ENCODE measurements around the gene SH3BGRL2. TPM values are rescaled to one million over a fixed set of nuclear protein-coding genes. Genes with fewer than 3 reads are reported as not detected.

SH3BGRL2 gene
- polyA plus RNA-seq, 1 donor, result 42.7 TPM

DNA sequence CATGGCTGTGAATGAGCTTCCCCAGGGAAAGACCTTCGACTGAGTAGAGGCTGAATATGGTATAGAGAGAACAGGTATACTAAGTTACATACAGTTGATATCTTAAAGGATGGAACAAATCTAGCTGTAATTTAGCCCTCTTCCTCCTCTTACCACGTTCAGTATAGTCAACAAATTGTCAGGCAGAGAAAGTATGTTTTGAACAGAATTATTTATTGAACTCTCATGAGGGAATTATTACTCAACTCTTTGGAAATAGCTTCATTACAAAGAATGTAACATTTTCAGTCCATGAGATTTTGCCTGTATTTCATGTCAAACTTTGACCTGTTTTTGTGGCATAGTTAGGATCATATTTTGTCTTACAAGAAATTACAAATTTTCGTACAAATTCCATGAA lies 63.0 kb downstream of the SH3BGRL2 start:
- Histone ChIP-seq H3K4me1 (ENCODE audit: control insufficient read depth, insufficient read depth, low read length) (no peaks in the 10 kb centered on the region), H3K4me3 (ENCODE audit: low read length) (no peak overlapping the region), H3K27me3 (ENCODE audit: control insufficient read depth, insufficient read depth, low read length) (no peaks in the 10 kb centered on the region), H3K36me3 (ENCODE audit: control insufficient read depth, insufficient read depth, low read length) (peaks cover 11% of the 10 kb centered on the region), H3K27ac (ENCODE audit: low read length) (no peak overlapping the region), H3K9me3 (ENCODE audit: control insufficient read depth, low read depth, low read length) (no peaks in the 10 kb centered on the region)
- 93% methylated on average over 3 of the region's 3 CpGs for WGBS (ENCODE audit: insufficient coverage, low lambda C conversion rate)
- no peak for DNase-seq

DNA sequence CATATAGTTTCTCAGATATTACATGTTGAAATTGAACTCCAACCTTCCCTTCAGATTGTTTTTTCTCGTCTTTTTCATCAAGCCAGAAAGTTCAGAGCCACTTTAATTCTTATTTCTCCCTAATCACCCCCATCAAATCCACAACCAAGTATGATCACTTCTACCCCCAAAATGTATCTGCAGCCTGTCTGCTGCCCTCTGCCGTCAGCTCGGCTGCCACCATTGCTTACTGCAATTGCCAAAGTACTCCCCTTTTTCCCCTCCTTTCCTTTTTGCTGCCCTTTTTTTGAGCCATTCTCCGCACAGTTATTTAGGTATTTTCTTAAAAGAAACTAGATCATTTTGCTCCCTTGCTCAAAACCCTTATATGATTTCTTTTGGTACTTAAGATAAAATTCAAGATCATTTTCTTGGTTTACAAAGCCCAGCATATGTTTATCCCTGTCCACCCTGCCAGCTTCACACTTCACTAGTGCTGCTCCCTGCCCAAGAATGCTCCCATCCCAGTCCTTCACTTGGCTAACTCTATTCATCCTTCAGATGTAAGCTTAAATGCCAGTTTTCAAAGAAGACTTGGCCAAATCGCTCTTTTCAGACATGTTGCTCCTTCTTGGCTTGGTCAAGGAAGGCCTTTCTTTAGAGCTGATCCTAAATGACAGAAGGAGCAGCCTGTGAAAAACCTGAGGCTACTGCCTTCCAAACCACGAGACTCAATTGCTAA lies 63.7 kb downstream of the SH3BGRL2 start:
- no peak overlapping the region for H3K4me3 ChIP-seq (ENCODE audit: low read length)
- WGBS (ENCODE audit: insufficient coverage, low lambda C conversion rate), result 98% methylated on average over 4 of the region's 6 CpGs
- DNase-seq, result no peak
- peaks cover 16% of the 10 kb centered on the region for H3K36me3 ChIP-seq (ENCODE audit: control insufficient read depth, insufficient read depth, low read length)
- no peak overlapping the region for H3K27ac ChIP-seq (ENCODE audit: low read length)
- no peaks in the 10 kb centered on the region for H3K9me3 ChIP-seq (ENCODE audit: control insufficient read depth, low read depth, low read length)
- no peaks in the 10 kb centered on the region for H3K27me3 ChIP-seq (ENCODE audit: control insufficient read depth, insufficient read depth, low read length)
- H3K4me1 ChIP-seq (ENCODE audit: control insufficient read depth, insufficient read depth, low read length), result no peaks in the 10 kb centered on the region

DNA sequence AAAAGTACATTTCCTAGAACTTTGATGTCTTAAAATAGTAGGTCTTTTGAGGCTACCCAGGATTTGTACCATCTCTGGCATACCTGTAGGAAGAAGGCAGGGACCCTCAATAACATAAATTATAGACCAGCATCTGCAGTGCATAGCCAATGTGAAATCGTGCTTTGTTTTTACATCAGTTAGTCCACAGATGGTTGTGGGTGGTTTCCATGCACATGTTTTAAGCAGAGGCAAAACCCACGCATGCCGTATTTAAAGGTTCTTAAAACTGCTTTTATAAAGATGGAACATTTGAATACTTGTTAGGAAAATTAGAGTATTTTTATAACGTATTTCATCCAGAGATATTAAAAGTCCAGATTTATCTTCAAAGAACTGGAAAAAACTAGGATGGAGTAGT lies 66.3 kb downstream of the SH3BGRL2 start:
- H3K4me1 ChIP-seq (ENCODE audit: control insufficient read depth, insufficient read depth, low read length), result no peaks in the 10 kb centered on the region
- no peak for DNase-seq
- no peaks in the 10 kb centered on the region for H3K9me3 ChIP-seq (ENCODE audit: control insufficient read depth, low read depth, low read length)
- H3K4me3 ChIP-seq (ENCODE audit: low read length), result no peak overlapping the region
- peaks cover 14% of the 10 kb centered on the region for H3K36me3 ChIP-seq (ENCODE audit: control insufficient read depth, insufficient read depth, low read length)
- WGBS (ENCODE audit: insufficient coverage, low lambda C conversion rate), result 100% methylated on average over 3 of the region's 4 CpGs
- H3K27me3 ChIP-seq (ENCODE audit: control insufficient read depth, insufficient read depth, low read length), result no peaks in the 10 kb centered on the region
- H3K27ac ChIP-seq (ENCODE audit: low read length), result no peak overlapping the region

DNA sequence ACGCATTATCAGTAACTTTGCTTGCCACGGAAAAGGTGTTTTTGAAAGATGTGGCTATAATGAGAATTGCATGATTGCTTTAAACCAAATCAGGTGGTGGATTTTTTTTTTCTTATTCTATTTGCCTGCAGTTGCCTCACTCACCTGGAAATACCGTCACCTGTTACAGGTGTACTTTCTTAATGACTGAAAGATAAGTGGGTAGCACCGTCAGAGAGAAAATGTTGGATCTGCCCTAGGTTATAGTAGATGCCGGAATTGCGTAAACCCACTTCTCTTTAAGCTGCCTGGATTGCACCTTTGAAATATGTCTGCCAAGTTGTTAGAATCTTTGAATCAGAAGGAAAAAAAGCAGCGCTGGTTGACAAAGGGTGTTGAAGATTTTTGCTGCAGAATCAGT lies 68.5 kb downstream of the SH3BGRL2 start:
- no peaks in the 10 kb centered on the region for H3K27me3 ChIP-seq (ENCODE audit: control insufficient read depth, insufficient read depth, low read length)
- H3K4me1 ChIP-seq (ENCODE audit: control insufficient read depth, insufficient read depth, low read length), result no peaks in the 10 kb centered on the region
- H3K9me3 ChIP-seq (ENCODE audit: control insufficient read depth, low read depth, low read length), result no peaks in the 10 kb centered on the region
- H3K27ac ChIP-seq (ENCODE audit: low read length), result peak overlapping the region; percentile 16
- peak; percentile 57 to 74 for DNase-seq
- H3K4me3 ChIP-seq (ENCODE audit: low read length), result no peak overlapping the region
- 56% methylated on average over 4 of the region's 7 CpGs for WGBS (ENCODE audit: insufficient coverage, low lambda C conversion rate)
- peaks cover 16% of the 10 kb centered on the region for H3K36me3 ChIP-seq (ENCODE audit: control insufficient read depth, insufficient read depth, low read length)

DNA sequence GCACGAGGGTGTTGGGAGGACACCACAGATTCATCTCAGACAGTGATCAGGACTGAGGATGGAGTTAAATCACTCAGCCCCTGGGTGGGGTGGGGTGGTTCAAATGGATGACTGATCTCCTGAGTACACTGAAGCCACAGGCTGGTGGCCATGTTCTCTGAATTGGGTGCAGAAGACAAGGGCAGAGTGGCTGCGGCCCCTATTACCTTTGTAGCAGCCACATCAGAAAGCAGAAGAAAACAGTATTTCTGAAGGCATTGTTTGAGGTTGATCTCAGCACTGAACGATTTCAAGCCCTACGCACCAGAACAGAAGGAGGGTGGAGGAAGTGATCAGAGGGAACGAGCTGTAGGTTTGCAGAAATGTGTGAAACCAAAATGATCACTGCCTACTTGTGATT lies 71.6 kb downstream of the SH3BGRL2 start:
- WGBS (ENCODE audit: insufficient coverage, low lambda C conversion rate), result 100% methylated on average over 1 of the region's 5 CpGs
- H3K4me1 ChIP-seq (ENCODE audit: control insufficient read depth, insufficient read depth, low read length), result no peaks in the 10 kb centered on the region
- DNase-seq, result no peak
- H3K36me3 ChIP-seq (ENCODE audit: control insufficient read depth, insufficient read depth, low read length), result peaks cover 12% of the 10 kb centered on the region
- H3K27me3 ChIP-seq (ENCODE audit: control insufficient read depth, insufficient read depth, low read length), result no peaks in the 10 kb centered on the region
- H3K9me3 ChIP-seq (ENCODE audit: control insufficient read depth, low read depth, low read length), result no peaks in the 10 kb centered on the region
- no peak overlapping the region for H3K4me3 ChIP-seq (ENCODE audit: low read length)
- no peak overlapping the region for H3K27ac ChIP-seq (ENCODE audit: low read length)

DNA sequence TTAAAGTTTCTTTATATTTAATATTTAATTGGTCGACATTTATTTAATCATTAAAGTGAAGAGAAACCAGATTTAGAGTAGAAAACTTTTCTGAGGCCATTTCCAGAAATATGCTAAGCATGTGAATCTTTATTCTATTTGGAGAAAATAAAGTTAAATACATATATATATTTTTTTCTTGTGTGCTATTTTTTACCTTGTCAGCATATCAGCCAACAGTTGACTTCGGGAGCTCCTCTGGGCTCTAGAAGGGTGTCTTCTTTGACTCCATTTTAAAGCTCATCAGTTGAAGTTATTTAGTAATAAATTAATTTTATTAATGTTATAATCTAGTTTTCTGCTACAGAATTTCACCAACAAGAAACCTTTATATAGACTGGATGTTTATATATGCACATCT lies 73.1 kb downstream of the SH3BGRL2 start:
- no peak for DNase-seq
- no peak overlapping the region for H3K4me3 ChIP-seq (ENCODE audit: low read length)
- H3K36me3 ChIP-seq (ENCODE audit: control insufficient read depth, insufficient read depth, low read length), result peaks cover 8% of the 10 kb centered on the region
- H3K4me1 ChIP-seq (ENCODE audit: control insufficient read depth, insufficient read depth, low read length), result no peaks in the 10 kb centered on the region
- no peaks in the 10 kb centered on the region for H3K9me3 ChIP-seq (ENCODE audit: control insufficient read depth, low read depth, low read length)
- WGBS (ENCODE audit: insufficient coverage, low lambda C conversion rate), result 92% methylated on average over 2 of the region's 2 CpGs
- H3K27me3 ChIP-seq (ENCODE audit: control insufficient read depth, insufficient read depth, low read length), result no peaks in the 10 kb centered on the region
- H3K27ac ChIP-seq (ENCODE audit: low read length), result no peak overlapping the region

DNA sequence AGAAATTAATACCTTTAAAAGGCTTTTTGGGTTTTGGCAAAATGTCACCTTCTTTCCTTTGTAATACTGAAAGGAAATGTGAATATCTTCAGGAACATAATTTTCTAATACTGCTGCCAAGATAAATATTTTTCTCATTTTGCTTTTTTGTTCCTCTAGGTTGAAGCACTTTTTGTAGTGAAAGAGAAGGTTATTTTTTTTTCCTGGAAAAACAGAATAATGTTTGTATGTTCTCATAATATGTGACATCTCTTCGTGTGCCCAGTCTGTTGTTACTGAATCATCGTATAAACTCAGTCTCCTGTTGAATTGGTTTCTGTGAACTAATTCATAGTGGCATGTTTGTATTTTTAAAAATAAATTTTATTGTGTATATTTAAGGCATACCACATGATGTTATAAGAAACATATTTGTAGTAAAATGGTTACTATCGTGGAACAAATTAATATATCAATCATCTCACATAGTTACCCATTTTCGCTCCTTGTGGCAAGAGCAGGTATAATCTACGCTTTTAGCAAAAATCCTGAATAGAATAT lies 74.4 kb downstream of the SH3BGRL2 start:
- Histone ChIP-seq H3K27ac (ENCODE audit: low read length) (no peak overlapping the region), H3K9me3 (ENCODE audit: control insufficient read depth, low read depth, low read length) (no peaks in the 10 kb centered on the region), H3K27me3 (ENCODE audit: control insufficient read depth, insufficient read depth, low read length) (no peaks in the 10 kb centered on the region), H3K4me1 (ENCODE audit: control insufficient read depth, insufficient read depth, low read length) (no peaks in the 10 kb centered on the region), H3K36me3 (ENCODE audit: control insufficient read depth, insufficient read depth, low read length) (peaks cover 2% of the 10 kb centered on the region), H3K4me3 (ENCODE audit: low read length) (no peak overlapping the region)
- DNase-seq, result no peak
- WGBS (ENCODE audit: insufficient coverage, low lambda C conversion rate), result 100% methylated on average over 3 of the region's 5 CpGs

DNA sequence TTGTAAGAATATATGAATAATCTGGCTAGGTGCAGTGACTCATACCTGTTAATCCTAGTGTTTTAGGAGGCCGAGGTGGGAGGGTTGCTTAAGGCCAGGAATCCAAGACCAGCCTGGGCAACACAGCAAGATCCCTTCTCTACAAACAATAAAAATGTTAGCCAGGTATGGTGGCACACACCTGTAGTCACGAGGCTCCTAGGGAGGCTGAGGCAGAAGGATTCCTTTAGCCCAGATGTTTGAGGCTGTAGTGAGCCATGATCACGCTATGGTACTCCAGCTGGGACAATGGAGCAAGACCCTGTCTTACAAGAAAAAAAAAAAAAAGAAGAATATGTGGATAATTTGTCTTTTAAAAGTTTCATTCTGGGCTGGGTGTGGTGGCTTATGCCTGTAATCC lies 75.4 kb downstream of the SH3BGRL2 start:
- H3K27me3 ChIP-seq (ENCODE audit: control insufficient read depth, insufficient read depth, low read length), result no peaks in the 10 kb centered on the region
- H3K27ac ChIP-seq (ENCODE audit: low read length), result no peak overlapping the region
- peaks cover 2% of the 10 kb centered on the region for H3K36me3 ChIP-seq (ENCODE audit: control insufficient read depth, insufficient read depth, low read length)
- no peaks in the 10 kb centered on the region for H3K9me3 ChIP-seq (ENCODE audit: control insufficient read depth, low read depth, low read length)
- H3K4me3 ChIP-seq (ENCODE audit: low read length), result no peak overlapping the region
- DNase-seq, result no peak
- no peaks in the 10 kb centered on the region for H3K4me1 ChIP-seq (ENCODE audit: control insufficient read depth, insufficient read depth, low read length)
- WGBS (ENCODE audit: insufficient coverage, low lambda C conversion rate), result no CpG with 5 or more reads among the region's 3 CpGs

DNA sequence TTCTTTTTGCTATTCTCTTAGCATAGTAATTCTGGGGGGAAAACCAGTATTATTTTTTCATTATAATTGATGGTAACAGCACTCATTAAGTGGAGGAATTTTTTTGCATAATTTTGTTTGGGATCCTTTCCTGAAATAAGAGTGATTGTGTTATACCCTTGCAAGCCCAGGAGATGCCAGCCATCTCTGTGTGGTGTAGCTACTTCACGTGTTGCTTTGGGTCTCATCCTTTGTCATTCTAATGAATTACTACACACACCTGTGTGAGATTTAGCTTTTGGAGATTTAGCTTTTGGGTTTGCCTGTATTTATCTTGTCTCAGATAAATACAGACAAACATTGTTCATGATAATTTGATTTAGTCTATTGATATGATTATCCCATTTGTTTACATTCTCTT lies 76.5 kb downstream of the SH3BGRL2 start:
- WGBS (ENCODE audit: insufficient coverage, low lambda C conversion rate), result no CpG with 5 or more reads among the region's 1 CpG
- no peaks in the 10 kb centered on the region for H3K9me3 ChIP-seq (ENCODE audit: control insufficient read depth, low read depth, low read length)
- H3K27me3 ChIP-seq (ENCODE audit: control insufficient read depth, insufficient read depth, low read length), result no peaks in the 10 kb centered on the region
- no peak overlapping the region for H3K27ac ChIP-seq (ENCODE audit: low read length)
- peaks cover under 1% of the 10 kb centered on the region for H3K36me3 ChIP-seq (ENCODE audit: control insufficient read depth, insufficient read depth, low read length)
- H3K4me1 ChIP-seq (ENCODE audit: control insufficient read depth, insufficient read depth, low read length), result no peaks in the 10 kb centered on the region
- H3K4me3 ChIP-seq (ENCODE audit: low read length), result no peak overlapping the region
- DNase-seq, result no peak

DNA sequence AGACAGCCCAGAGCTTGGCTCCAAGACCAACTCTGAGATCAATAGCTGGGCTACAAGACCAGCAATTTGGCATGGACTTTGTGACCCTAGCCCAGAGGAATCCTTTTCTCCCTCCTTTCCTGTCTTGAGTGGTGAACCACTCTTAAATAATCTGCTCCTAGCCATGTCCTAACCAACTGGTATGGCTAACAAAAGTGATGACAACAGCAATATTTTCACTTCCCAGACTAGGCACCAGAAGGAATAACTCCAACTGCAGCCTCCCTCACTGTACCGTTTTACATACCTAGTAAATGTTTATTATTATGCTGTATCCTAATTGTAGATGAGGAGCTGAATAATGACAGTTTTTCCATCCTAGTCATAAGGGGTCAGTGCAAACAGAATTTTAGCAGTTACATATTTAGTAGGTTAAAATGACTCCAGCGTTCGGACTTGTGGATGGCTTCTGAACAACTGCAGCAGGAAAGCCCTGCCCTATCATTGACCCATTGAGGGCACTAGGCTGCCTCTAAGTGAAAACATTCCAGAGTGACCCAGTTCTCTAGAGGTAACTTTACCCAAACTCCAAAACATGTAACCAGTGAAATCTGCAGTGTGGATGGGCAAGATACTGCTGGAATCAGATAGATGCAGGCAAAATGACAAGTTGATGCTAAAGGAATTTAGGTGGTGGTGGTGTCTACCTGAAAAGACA lies 77.1 kb downstream of the SH3BGRL2 start:
- Histone ChIP-seq H3K4me1 (ENCODE audit: control insufficient read depth, insufficient read depth, low read length) (no peaks in the 10 kb centered on the region), H3K4me3 (ENCODE audit: low read length) (no peak overlapping the region), H3K27ac (ENCODE audit: low read length) (no peak overlapping the region), H3K27me3 (ENCODE audit: control insufficient read depth, insufficient read depth, low read length) (no peaks in the 10 kb centered on the region), H3K9me3 (ENCODE audit: control insufficient read depth, low read depth, low read length) (no peaks in the 10 kb centered on the region), H3K36me3 (ENCODE audit: control insufficient read depth, insufficient read depth, low read length) (no peaks in the 10 kb centered on the region)
- WGBS (ENCODE audit: insufficient coverage, low lambda C conversion rate), result no CpG with 5 or more reads among the region's 3 CpGs
- DNase-seq, result no peak
